Testis (tissue), 2 donors: ENCODE results near the gene PSMA5.

Source experiments
- POLR2A ChIP-seq: fragments of 450-650 bp; IDR thresholded peaks from one replicate; pipeline ENCODE4 v1.6.1; 2017; ENCODE audit warnings: antibody characterized with exemption, mild to moderate bottlenecking, moderate library complexity
- TF ChIP-seq, protein P1 (sequence below), 3 experiments: fragments of 450-650 bp in 2 of 3; fragments of 200-600 bp in 1 of 3; sonication (generic) in 1 of 3; IDR thresholded peaks; one replicate each; pipeline ENCODE4 v1.5.1; 2016 to 2019; ENCODE audit warnings: antibody characterized with exemption in 3 of 3, mild to moderate bottlenecking in 2 of 3, moderate library complexity in 1 of 3

GRCh38 chr1:109400035-109400655 lies 26.1 kb downstream of the PSMA5 start:
- TF ChIP-seq, protein P1, sequence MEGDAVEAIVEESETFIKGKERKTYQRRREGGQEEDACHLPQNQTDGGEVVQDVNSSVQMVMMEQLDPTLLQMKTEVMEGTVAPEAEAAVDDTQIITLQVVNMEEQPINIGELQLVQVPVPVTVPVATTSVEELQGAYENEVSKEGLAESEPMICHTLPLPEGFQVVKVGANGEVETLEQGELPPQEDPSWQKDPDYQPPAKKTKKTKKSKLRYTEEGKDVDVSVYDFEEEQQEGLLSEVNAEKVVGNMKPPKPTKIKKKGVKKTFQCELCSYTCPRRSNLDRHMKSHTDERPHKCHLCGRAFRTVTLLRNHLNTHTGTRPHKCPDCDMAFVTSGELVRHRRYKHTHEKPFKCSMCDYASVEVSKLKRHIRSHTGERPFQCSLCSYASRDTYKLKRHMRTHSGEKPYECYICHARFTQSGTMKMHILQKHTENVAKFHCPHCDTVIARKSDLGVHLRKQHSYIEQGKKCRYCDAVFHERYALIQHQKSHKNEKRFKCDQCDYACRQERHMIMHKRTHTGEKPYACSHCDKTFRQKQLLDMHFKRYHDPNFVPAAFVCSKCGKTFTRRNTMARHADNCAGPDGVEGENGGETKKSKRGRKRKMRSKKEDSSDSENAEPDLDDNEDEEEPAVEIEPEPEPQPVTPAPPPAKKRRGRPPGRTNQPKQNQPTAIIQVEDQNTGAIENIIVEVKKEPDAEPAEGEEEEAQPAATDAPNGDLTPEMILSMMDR (IDR thresholded peaks at IDR 0.05) = no peak
- no peak for TF ChIP-seq POLR2A
